DND-41 (cell line): ENCODE results near the gene NAA30.

Experiments used
- EZH2 ChIP-seq: IDR thresholded peaks from 3 replicates; pipeline ENCODE4 v1.6.1; 2012; ENCODE audit warnings: borderline replicate concordance, low read depth, mild to moderate bottlenecking, moderate library complexity, low read length, inconsistent platforms; ENCODE audit not compliant: severe bottlenecking
- TF ChIP-seq, protein P1 (sequence below): IDR thresholded peaks from 2 replicates; pipeline ENCODE4 v1.5.1; 2012; ENCODE audit warnings: borderline replicate concordance, low read length, moderate library complexity, mild to moderate bottlenecking; ENCODE audit not compliant: poor library complexity, severe bottlenecking; ENCODE audit errors: extremely low read depth

DNA sequence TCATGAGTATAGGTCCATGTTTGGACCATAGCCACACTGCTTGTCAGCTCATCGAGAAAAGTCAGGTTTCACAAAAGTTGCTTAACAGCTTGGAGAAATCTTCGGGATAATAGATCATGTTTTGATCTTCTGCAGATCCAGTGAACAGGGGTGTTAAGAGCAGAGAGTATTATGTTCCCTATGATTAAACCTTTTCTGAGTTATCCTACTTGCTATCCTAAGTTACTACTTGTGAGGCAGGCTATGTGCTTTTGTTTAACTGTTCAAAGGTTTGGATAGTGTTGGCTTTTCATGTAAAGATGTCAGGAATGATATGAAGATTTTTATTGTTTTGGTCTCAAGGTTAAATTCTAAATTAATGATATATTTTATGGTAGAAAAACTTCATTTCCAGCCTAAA, 11.1 kb downstream of the NAA30 start:
- TF ChIP-seq, protein P1, sequence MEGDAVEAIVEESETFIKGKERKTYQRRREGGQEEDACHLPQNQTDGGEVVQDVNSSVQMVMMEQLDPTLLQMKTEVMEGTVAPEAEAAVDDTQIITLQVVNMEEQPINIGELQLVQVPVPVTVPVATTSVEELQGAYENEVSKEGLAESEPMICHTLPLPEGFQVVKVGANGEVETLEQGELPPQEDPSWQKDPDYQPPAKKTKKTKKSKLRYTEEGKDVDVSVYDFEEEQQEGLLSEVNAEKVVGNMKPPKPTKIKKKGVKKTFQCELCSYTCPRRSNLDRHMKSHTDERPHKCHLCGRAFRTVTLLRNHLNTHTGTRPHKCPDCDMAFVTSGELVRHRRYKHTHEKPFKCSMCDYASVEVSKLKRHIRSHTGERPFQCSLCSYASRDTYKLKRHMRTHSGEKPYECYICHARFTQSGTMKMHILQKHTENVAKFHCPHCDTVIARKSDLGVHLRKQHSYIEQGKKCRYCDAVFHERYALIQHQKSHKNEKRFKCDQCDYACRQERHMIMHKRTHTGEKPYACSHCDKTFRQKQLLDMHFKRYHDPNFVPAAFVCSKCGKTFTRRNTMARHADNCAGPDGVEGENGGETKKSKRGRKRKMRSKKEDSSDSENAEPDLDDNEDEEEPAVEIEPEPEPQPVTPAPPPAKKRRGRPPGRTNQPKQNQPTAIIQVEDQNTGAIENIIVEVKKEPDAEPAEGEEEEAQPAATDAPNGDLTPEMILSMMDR, result no peak
- TF ChIP-seq EZH2, result no peak
